GM23338 (cell line): Measurements from ENCODE around the gene AKAP8L.

ENCODE experiments used
- CREB1 ChIP-seq: fragments of 250-450 bp; sonication (Bioruptor Pico); IDR thresholded peaks from 2 replicates; pipeline ENCODE4 v1.5.0; 2020; ENCODE audit warnings: low read depth, mild to moderate bottlenecking, moderate library complexity
- EZH2 ChIP-seq: fragments of 200-600 bp; sonication (generic); IDR thresholded peaks from one replicate; pipeline ENCODE4 v1.8.0; 2017; ENCODE audit warnings: antibody characterized with exemption, mild to moderate bottlenecking, low read depth; ENCODE audit not compliant: unreplicated experiment
- EZH2phosphoT487 ChIP-seq: fragments of 200-600 bp; sonication (generic); IDR thresholded peaks from one replicate; pipeline ENCODE4 v1.8.1; 2018; ENCODE audit warnings: antibody characterized with exemption; ENCODE audit not compliant: unreplicated experiment
- TF ChIP-seq, protein P1 (sequence below), 2 experiments: fragments of 200-600 bp in 1 of 2; sonication (generic) in 1 of 2; conservative IDR thresholded peaks; 2 replicates each; pipeline versions ENCODE4 v1.5.1 to v1.6.1; 2016 to 2017; ENCODE audit warnings: antibody characterized with exemption in 2 of 2, low read depth in 2 of 2, mild to moderate bottlenecking in 2 of 2, moderate library complexity in 1 of 2
- TF ChIP-seq, protein P2 (sequence below): IDR thresholded peaks from one replicate; pipeline ENCODE4 v1.6.1; 2018; ENCODE audit warnings: antibody characterized with exemption; ENCODE audit not compliant: unreplicated experiment

DNA sequence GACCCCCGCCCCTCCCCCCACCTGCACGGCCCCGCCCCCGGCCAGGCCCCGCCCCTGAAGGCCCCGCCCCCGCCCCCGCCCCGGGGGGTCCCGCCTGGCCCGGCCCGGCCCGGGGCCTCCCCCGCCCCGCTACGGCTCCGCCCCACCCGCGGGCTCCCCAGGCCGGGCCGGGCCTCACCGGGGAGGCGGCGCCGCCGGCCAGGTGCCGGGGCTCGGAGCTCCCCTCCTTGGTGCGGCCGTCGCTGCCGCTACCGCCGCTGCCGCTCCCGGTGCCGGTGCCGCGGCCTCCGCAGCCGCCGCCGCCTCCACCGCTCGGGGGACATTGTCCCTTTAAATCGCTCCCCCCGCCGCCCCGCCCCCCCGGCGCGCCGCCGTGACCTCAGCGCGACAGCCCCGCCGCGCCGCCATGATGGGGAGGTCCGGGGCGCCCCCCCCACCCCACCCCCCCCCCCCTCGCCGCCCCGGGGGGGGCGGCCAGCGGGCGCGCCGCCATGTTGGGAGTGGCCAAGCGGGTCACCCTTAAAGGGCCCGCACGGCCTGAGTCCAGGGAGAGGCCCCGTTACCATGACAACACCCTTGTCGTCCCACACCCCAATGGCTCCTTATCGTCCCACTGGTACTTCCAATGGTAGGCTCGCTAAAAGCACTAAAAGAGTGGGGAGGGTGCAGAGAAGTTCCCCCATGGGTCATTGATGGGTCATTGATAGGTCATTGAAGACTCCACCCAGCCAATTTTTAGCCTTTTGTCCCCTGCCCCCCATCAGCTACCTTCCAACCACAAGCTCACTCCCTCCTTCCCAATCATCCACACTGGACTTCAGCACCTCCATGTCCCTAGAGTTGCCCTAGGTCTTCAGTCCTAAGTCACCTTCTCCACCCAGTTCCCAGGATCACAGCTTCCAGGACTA is 31.1 kb upstream of the AKAP8L start, which contains the start of gene WIZ:
- TF ChIP-seq, protein P1, sequence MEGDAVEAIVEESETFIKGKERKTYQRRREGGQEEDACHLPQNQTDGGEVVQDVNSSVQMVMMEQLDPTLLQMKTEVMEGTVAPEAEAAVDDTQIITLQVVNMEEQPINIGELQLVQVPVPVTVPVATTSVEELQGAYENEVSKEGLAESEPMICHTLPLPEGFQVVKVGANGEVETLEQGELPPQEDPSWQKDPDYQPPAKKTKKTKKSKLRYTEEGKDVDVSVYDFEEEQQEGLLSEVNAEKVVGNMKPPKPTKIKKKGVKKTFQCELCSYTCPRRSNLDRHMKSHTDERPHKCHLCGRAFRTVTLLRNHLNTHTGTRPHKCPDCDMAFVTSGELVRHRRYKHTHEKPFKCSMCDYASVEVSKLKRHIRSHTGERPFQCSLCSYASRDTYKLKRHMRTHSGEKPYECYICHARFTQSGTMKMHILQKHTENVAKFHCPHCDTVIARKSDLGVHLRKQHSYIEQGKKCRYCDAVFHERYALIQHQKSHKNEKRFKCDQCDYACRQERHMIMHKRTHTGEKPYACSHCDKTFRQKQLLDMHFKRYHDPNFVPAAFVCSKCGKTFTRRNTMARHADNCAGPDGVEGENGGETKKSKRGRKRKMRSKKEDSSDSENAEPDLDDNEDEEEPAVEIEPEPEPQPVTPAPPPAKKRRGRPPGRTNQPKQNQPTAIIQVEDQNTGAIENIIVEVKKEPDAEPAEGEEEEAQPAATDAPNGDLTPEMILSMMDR (conservative IDR thresholded peaks at IDR 0.05; ENCODE audit: low read depth in 2 of 2) = no peak
- TF ChIP-seq EZH2 (no peak), CREB1 (peak; percentile 89), EZH2phosphoT487 (no peak)
- TF ChIP-seq, protein P2, sequence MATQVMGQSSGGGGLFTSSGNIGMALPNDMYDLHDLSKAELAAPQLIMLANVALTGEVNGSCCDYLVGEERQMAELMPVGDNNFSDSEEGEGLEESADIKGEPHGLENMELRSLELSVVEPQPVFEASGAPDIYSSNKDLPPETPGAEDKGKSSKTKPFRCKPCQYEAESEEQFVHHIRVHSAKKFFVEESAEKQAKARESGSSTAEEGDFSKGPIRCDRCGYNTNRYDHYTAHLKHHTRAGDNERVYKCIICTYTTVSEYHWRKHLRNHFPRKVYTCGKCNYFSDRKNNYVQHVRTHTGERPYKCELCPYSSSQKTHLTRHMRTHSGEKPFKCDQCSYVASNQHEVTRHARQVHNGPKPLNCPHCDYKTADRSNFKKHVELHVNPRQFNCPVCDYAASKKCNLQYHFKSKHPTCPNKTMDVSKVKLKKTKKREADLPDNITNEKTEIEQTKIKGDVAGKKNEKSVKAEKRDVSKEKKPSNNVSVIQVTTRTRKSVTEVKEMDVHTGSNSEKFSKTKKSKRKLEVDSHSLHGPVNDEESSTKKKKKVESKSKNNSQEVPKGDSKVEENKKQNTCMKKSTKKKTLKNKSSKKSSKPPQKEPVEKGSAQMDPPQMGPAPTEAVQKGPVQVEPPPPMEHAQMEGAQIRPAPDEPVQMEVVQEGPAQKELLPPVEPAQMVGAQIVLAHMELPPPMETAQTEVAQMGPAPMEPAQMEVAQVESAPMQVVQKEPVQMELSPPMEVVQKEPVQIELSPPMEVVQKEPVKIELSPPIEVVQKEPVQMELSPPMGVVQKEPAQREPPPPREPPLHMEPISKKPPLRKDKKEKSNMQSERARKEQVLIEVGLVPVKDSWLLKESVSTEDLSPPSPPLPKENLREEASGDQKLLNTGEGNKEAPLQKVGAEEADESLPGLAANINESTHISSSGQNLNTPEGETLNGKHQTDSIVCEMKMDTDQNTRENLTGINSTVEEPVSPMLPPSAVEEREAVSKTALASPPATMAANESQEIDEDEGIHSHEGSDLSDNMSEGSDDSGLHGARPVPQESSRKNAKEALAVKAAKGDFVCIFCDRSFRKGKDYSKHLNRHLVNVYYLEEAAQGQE = no peak
